NB4 (cell line): ENCODE measurements around the gene MIOX.

ENCODE experiments used
- DNase-seq: peaks from one replicate; pipeline ENCODE4 v3.0.0; 2010; ENCODE audit warnings: low read depth
- H3K4me3 ChIP-seq: one replicate; pipeline ENCODE4 v1.5.1; 2011; ENCODE audit warnings: mild to moderate bottlenecking, low read depth, low read length, moderate library complexity
- MYC ChIP-seq: IDR thresholded peaks from 2 replicates; pipeline ENCODE4 v1.6.1; 2011; ENCODE audit warnings: low read depth, low read length
- POLR2A ChIP-seq: IDR thresholded peaks from 2 replicates; pipeline ENCODE4 v1.6.1; 2011; ENCODE audit warnings: mild to moderate bottlenecking; ENCODE audit not compliant: insufficient read length; ENCODE audit errors: extremely low read depth
- TF ChIP-seq, protein P1 (sequence below): IDR thresholded peaks from 2 replicates; pipeline ENCODE4 v1.6.1; 2011; ENCODE audit warnings: low read depth, low read length
- TF ChIP-seq, protein P2 (sequence below): IDR thresholded peaks from one replicate; pipeline ENCODE4 v1.5.1; 2012; ENCODE audit warnings: low read depth, low read length

The MIOX gene

DNA sequence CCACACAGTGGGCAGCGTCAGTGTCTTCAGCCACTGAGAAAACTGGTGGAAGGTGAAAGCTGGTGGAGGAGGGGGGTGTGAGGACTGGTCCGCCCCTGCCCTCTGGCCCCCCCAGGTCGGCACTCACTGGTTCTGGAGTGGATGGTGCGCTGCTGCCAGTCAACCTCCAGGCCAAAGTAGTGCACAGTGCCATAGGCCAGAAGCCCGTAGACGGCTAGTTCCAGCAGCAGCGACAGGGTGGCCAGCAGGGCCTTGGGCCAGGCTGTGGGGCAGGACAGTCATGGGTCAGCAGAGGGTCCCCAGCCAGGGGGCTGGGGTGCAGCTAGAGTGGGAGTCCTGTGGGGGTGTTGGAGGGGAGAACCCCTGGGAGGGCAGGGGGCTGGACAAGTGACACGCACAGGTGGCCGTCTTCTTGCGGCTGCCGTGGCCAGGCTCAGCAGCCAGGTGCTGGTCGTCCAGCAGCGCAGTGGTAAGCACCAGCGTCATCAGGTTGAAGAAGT is 18.7 kb downstream of the MIOX start:
- no peak overlapping the region for H3K4me3 ChIP-seq
- no peak for DNase-seq
- TF ChIP-seq, protein P1, sequence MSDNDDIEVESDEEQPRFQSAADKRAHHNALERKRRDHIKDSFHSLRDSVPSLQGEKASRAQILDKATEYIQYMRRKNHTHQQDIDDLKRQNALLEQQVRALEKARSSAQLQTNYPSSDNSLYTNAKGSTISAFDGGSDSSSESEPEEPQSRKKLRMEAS, result no peak
- TF ChIP-seq MYC (no peak), POLR2A (no peak)
- TF ChIP-seq, protein P2, sequence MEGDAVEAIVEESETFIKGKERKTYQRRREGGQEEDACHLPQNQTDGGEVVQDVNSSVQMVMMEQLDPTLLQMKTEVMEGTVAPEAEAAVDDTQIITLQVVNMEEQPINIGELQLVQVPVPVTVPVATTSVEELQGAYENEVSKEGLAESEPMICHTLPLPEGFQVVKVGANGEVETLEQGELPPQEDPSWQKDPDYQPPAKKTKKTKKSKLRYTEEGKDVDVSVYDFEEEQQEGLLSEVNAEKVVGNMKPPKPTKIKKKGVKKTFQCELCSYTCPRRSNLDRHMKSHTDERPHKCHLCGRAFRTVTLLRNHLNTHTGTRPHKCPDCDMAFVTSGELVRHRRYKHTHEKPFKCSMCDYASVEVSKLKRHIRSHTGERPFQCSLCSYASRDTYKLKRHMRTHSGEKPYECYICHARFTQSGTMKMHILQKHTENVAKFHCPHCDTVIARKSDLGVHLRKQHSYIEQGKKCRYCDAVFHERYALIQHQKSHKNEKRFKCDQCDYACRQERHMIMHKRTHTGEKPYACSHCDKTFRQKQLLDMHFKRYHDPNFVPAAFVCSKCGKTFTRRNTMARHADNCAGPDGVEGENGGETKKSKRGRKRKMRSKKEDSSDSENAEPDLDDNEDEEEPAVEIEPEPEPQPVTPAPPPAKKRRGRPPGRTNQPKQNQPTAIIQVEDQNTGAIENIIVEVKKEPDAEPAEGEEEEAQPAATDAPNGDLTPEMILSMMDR, result no peak

- DNase-seq, result no peak
- no peak for TF ChIP-seq MYC
- no peak for TF ChIP-seq POLR2A
- TF ChIP-seq, protein P2, result no peak
- TF ChIP-seq, protein P1, result no peak
- H3K4me3 ChIP-seq, result no peak overlapping the region
Observed at GRCh38 chr22:50505776-50506610, 19.3 kb downstream of the MIOX start.

DNA sequence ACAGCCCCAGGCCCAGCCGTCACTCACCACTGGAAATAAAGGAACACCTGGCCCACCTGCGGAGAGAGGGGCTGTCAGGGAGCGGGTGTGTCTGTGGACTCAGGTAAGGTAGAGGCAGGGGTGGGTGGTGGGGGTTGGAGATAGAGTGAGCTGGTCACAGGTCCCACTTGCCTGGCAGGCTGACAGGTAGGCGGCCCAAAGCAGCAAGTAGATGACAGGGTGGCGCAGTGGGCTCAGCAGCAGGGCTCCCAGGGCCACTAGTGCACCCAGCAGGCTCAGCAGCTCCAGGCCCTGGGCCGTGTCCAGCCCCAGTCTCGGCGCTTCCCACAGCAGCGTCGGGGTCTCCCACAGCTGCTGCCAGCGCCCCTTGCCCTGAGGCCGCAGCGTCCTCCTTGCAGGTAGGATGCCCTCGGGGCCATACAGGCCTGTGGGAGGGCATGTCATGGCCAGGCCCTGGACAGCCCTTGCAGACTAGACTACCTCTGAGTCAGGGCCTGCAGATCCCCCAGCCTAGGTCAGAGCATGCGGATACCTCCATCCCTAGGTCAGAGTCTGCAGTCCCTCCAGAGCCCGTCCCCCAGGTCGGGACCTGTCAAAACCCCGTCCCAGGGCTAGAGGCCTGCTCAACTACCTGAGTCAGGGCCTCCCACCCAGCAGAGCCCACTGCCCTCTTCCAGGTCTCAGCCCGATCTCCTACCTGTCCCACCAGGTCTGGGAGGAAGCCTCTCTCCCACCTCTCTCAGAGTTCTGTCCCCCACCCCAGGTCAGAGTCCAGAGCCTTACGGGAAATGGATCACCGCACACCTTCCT is 20.2 kb downstream of the MIOX start:
- TF ChIP-seq MYC (no peak), POLR2A (no peak)
- TF ChIP-seq, protein P2, result no peak
- TF ChIP-seq, protein P1, result no peak
- peak overlapping the region; percentile 90 for H3K4me3 ChIP-seq
- peak; percentile 33 for DNase-seq

GRCh38 chr22:50507421-50507990 is 20.8 kb downstream of the MIOX start, which contains the start of gene LMF2:
TSS of gene LMF2 (minus strand) at chr22:50507702. CDS start at chr22:50507675, 27 bp downstream.
- TF ChIP-seq MYC (no peak), POLR2A (peak; percentile 33)
- TF ChIP-seq, protein P1, result no peak
- TF ChIP-seq, protein P2, result no peak
- peak within 1 kb of the TSS; percentile 90 for H3K4me3 ChIP-seq
- DNase-seq, result peak; percentile 83

GRCh38 chr22:50507991-50508884 is 21.6 kb downstream of the MIOX start, which contains the start of gene NCAPH2:
TSS of gene NCAPH2 (plus strand) at chr22:50508224. CDS start at chr22:50508338, 114 bp downstream.
- DNase-seq, result peak; percentile 95
- H3K4me3 ChIP-seq, result peak within 1 kb of the TSS; percentile 90
- TF ChIP-seq, protein P1, result peak; percentile 47; the same call in 1 of the 2 replicates
- TF ChIP-seq POLR2A (peak; percentile 70), MYC (no peak)
- TF ChIP-seq, protein P2, result no peak
